WTC11 (cell line): ENCODE measurements around the gene SGTA. TPM values are rescaled to one million over a fixed set of nuclear protein-coding genes. Genes with fewer than 3 reads are reported as not detected.

Experiments used
- ATAC-seq: fragments of 200-7000 bp; cut with Tn5 transposase; 2 replicates; pipeline ENCODE4 v1.10.0; 2021; ENCODE audit warnings: mild to moderate bottlenecking, moderate library complexity
- CTCF ChIA-PET: fragments of 300-600 bp; sonication (Branson Sonifier 250); formaldehyde crosslinking; loops from one replicate; lab custom pipeline; 2021; ENCODE audit warnings: antibody characterized with exemption; lab: Charles Lee
- POLR2A ChIA-PET: fragments of 350-600 bp; sonication (Branson Sonifier 250); formaldehyde crosslinking; loops from one replicate; lab custom pipeline; 2021; ENCODE audit warnings: antibody characterized with exemption; lab: Charles Lee
- DNase-seq: peaks from one replicate; pipeline ENCODE4 v3.0.0; 2021; ENCODE audit warnings: low spot score
- H3K27ac Mint-ChIP-seq: 2 replicates; pipeline ENCODE4 v1.8.0; 2021; ENCODE audit warnings: mixed read lengths
- H3K27me3 Mint-ChIP-seq: 2 replicates; pipeline ENCODE4 v1.8.0; 2021; ENCODE audit warnings: low read depth, mild to moderate bottlenecking, moderate library complexity, mixed read lengths
- H3K36me3 Mint-ChIP-seq: 2 replicates; pipeline ENCODE4 v1.8.0; 2021; ENCODE audit warnings: mixed read lengths
- H3K4me1 Mint-ChIP-seq: 2 replicates; pipeline ENCODE4 v1.8.0; 2022; ENCODE audit warnings: mixed read lengths
- H3K4me3 Mint-ChIP-seq: 2 replicates; pipeline ENCODE4 v1.8.0; 2021; ENCODE audit warnings: mild to moderate bottlenecking, moderate library complexity, mixed read lengths
- H3K9me3 Mint-ChIP-seq: 2 replicates; pipeline ENCODE4 v1.8.0; 2021; ENCODE audit warnings: mixed read lengths
- ELF4 ChIP-seq: sonication (generic); formaldehyde crosslinking; IDR thresholded peaks from 2 replicates; pipeline ENCODE4 v1.8.1; 2022; ENCODE audit warnings: low read depth, mild to moderate bottlenecking, moderate library complexity, missing genetic modification reagents
- FOXJ3 ChIP-seq: sonication (generic); formaldehyde crosslinking; IDR thresholded peaks from 2 replicates; pipeline ENCODE4 v1.9.0; 2021; ENCODE audit warnings: missing genetic modification reagents, mild to moderate bottlenecking, borderline replicate concordance
- GTF2I ChIP-seq: fragments of 250-450 bp; sonication (Bioruptor Pico); conservative IDR thresholded peaks from 2 replicates; pipeline ENCODE4 v1.4.0; 2021; ENCODE audit warnings: mild to moderate bottlenecking
- NFYB ChIP-seq: sonication (generic); formaldehyde crosslinking; conservative IDR thresholded peaks from 2 replicates; pipeline ENCODE4 v1.8.0; 2022; ENCODE audit warnings: low read depth, missing genetic modification reagents
- NR2C2 ChIP-seq: sonication (generic); formaldehyde crosslinking; IDR thresholded peaks from 2 replicates; pipeline ENCODE4 v1.8.0; 2022; ENCODE audit warnings: mild to moderate bottlenecking, missing genetic modification reagents
- NR3C1 ChIP-seq: sonication (generic); formaldehyde crosslinking; conservative IDR thresholded peaks from 2 replicates; pipeline ENCODE4 v1.8.1; 2023; ENCODE audit warnings: low read depth, mild to moderate bottlenecking, missing genetic modification reagents
- SMAD3 ChIP-seq: sonication (generic); formaldehyde crosslinking; IDR thresholded peaks from 2 replicates; pipeline ENCODE4 v1.8.0; 2022; ENCODE audit warnings: missing genetic modification reagents, mild to moderate bottlenecking, borderline replicate concordance
- SP1 ChIP-seq: sonication (generic); formaldehyde crosslinking; conservative IDR thresholded peaks from 2 replicates; pipeline ENCODE4 v1.8.1; 2022; ENCODE audit warnings: missing genetic modification reagents
- TCF7 ChIP-seq: sonication (generic); formaldehyde crosslinking; IDR thresholded peaks from 2 replicates; pipeline ENCODE4 v1.8.0; 2022; ENCODE audit warnings: mild to moderate bottlenecking, low read depth, missing genetic modification reagents, moderate library complexity
- TP53 ChIP-seq: sonication (generic); formaldehyde crosslinking; IDR thresholded peaks from 2 replicates; pipeline ENCODE4 v1.8.1; 2023; ENCODE audit warnings: mild to moderate bottlenecking, missing genetic modification reagents
- ZNF121 ChIP-seq: sonication (generic); formaldehyde crosslinking; IDR thresholded peaks from 2 replicates; pipeline ENCODE4 v1.8.0; 2023; ENCODE audit warnings: missing genetic modification reagents
- ZNF671 ChIP-seq: fragments of 250-450 bp; sonication (Bioruptor Pico); IDR thresholded peaks from 2 replicates; pipeline ENCODE4 v1.8.0; 2021; ENCODE audit warnings: mild to moderate bottlenecking
- total RNA-seq: library from RNA; stranded (reverse); gene quantifications from 3 replicates; pipeline ENCODE4 v1.2.3, GENCODE V29; 2021
- TF ChIP-seq, protein P1 (sequence below): sonication (generic); formaldehyde crosslinking; IDR thresholded peaks from 2 replicates; pipeline ENCODE4 v1.8.1; 2023; ENCODE audit warnings: mild to moderate bottlenecking, missing genetic modification reagents, moderate library complexity
- TF ChIP-seq, protein P2 (sequence below): sonication (generic); formaldehyde crosslinking; IDR thresholded peaks from 2 replicates; pipeline ENCODE4 v1.8.1; 2023; ENCODE audit warnings: mild to moderate bottlenecking, missing genetic modification reagents, moderate library complexity
- TF ChIP-seq, protein P3 (sequence below): sonication (generic); formaldehyde crosslinking; IDR thresholded peaks from 2 replicates; pipeline ENCODE4 v1.8.0; 2022; ENCODE audit warnings: missing genetic modification reagents
- TF ChIP-seq, protein P4 (sequence below): fragments of 200-600 bp; IDR thresholded peaks from 2 replicates; pipeline ENCODE4 v1.8.0; 2022; ENCODE audit warnings: antibody characterized with exemption
- TF ChIP-seq, protein P5 (sequence below): sonication (generic); formaldehyde crosslinking; IDR thresholded peaks from 2 replicates; pipeline ENCODE4 v1.8.1; 2022; ENCODE audit warnings: low read depth, missing genetic modification reagents, borderline replicate concordance

Gene SGTA
- total RNA-seq, 1 experiment from 2014 or later = 91.2 TPM

DNA sequence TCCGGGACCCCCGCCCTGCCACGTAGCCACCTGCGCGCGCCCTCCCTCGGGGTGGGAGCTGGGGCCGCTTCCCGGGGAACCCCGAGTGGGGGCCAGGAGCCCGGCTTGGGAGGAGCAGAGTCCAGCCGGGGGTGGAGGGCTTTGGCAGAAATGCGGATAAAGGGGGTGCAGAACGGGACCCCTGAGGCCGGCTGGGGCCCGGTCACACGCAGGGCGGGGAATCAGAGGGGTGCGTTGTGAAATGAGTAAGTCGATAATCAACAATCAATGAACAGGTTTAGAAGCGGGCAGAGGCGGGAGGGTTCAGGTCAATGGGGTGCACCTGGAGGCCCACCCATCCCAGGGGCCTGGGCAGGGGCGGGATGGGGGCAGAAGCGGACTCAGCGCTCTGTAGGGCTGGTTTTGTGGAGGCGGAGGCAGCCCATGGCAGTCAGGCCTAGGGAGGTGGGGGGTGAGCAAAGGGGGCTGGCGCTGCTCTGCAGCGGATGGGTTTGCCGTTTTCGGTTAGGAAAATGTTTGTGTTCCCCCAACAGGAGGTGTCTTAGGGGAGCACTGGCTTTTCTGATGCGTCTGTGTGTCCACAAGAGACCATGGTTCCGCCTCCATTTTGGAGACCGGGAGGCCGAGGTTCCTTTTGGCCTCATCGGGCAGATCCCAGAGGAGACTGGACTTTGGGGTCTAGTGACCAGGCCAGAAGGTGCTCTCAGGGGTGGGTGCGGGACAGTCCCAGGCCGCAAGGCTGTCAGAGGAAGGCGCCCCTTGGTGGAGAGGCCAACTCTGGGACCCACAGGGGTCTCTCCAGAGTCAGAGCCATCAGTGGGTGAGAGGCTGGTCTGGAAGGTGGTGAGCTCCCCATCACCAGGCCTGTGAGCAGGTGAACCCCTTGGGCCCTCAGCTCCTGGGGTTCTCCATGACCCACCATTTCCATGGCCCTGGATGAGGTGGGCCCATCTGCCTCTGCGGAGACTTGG lies 61.2 kb downstream of the SGTA start:
- peaks cover 8% of the 10 kb centered on the region for H3K4me1 Mint-ChIP-seq
- H3K4me3 Mint-ChIP-seq = peak overlapping the region; percentile 72
- H3K9me3 Mint-ChIP-seq = no peaks in the 10 kb centered on the region
- H3K36me3 Mint-ChIP-seq = no peaks in the 10 kb centered on the region
- ATAC-seq = peak; percentile 22; the same call in 1 of the 2 replicates
- no peak for TF ChIP-seq SMAD3 (CRISPR knock-in tag)
- no peak for TF ChIP-seq FOXJ3 (CRISPR knock-in tag)
- TF ChIP-seq, protein P1, sequence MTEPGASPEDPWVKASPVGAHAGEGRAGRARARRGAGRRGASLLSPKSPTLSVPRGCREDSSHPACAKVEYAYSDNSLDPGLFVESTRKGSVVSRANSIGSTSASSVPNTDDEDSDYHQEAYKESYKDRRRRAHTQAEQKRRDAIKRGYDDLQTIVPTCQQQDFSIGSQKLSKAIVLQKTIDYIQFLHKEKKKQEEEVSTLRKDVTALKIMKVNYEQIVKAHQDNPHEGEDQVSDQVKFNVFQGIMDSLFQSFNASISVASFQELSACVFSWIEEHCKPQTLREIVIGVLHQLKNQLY (CRISPR knock-in tag) = no peak
- TF ChIP-seq ZNF671 = no peak
- TF ChIP-seq TP53 (CRISPR knock-in tag) = no peak
- peak; percentile 33; the same call in 1 of the 2 replicates for TF ChIP-seq ZNF121
- TF ChIP-seq, all 79 proteins: peak for 1
- POLR2A ChIA-PET = interaction anchor here (1.0 kb wide), 1 partner anchor 20 kb away, joined by 9 read pairs; no protein-coding TSS in a partner anchor
- no peak for DNase-seq
- H3K27ac Mint-ChIP-seq = no peak overlapping the region
- CTCF ChIA-PET = interaction anchor here (1.9 kb wide), 1 partner anchor 85 kb away, joined by 6 read pairs; no protein-coding TSS in a partner anchor
- H3K27me3 Mint-ChIP-seq = peaks cover 5% of the 10 kb centered on the region; the same call in 1 of the 2 replicates

DNA sequence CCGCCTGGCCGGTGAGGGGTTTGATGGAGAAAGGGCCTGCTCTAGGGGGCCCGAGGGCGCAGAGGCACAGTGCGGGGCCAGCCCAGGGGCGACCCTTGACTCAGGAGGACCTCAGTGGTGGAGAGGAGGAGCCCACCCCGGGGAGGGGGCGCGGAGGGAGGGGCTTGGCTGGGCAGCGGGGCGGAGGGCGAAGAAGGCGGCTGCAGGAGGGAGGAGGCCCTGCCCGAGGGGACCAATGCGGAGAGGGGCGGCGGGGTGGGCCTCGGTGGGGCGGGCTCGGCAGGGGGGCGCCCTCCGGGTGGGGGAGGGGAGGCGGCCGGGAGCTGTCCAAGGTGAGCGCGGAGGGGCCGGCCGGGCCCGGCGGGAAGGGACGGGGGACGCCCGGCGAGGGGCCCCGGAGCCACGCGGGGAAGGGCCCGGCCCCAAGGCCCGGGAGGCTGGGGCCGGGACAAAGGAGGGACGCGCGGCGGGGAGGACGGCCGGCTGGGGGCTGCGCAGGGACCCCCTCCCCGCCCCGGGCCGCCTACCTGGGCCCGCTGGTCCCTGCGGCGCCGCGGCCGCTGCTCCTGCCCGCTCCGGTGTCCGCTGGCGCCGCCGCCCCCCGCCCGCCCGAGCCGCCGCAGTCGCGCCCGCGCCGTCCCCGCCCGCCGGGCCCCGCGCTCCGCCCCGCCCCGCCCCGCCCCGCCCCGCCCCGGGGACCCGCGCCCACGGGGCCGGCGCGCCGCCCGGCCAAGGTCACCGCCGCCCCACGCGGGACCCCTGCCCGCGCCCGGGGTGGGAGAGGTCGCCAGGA lies 62.1 kb downstream of the SGTA start, which contains the start of gene DIRAS1:
TSS of gene DIRAS1 (minus strand) at position 596 of the 793 bp plus-strand sequence. CDS start 3,566 bp downstream, outside the sequence.
- Mint-ChIP-seq H3K36me3 (peaks cover 1% of the 10 kb centered on the region), H3K27ac (no peak within 1 kb of the TSS), H3K4me3 (peak within 1 kb of the TSS; percentile 72), H3K27me3 (peaks cover under 1% of the 10 kb centered on the region; the same call in 1 of the 2 replicates), H3K9me3 (peaks cover under 1% of the 10 kb centered on the region), H3K4me1 (peaks cover 8% of the 10 kb centered on the region)
- TF ChIP-seq, protein P2, sequence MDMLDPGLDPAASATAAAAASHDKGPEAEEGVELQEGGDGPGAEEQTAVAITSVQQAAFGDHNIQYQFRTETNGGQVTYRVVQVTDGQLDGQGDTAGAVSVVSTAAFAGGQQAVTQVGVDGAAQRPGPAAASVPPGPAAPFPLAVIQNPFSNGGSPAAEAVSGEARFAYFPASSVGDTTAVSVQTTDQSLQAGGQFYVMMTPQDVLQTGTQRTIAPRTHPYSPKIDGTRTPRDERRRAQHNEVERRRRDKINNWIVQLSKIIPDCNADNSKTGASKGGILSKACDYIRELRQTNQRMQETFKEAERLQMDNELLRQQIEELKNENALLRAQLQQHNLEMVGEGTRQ (CRISPR knock-in tag) = 0 out of 2 replicates have a peak, but pooled peaks have one; percentile 24
- no peak for TF ChIP-seq TCF7 (CRISPR knock-in tag)
- peak; percentile 58 for DNase-seq
- CTCF ChIA-PET = interaction anchor here (1.0 to 1.9 kb wide), 3 partner anchors 18 to 84 kb away, joined by 3 to 6 read pairs (median 6); no protein-coding TSS in a partner anchor
- ATAC-seq = peak; percentile 50
- POLR2A ChIA-PET = interaction anchor here (1.0 kb wide), 1 partner anchor 19 kb away, joined by 4 read pairs; no protein-coding TSS in a partner anchor

DNA sequence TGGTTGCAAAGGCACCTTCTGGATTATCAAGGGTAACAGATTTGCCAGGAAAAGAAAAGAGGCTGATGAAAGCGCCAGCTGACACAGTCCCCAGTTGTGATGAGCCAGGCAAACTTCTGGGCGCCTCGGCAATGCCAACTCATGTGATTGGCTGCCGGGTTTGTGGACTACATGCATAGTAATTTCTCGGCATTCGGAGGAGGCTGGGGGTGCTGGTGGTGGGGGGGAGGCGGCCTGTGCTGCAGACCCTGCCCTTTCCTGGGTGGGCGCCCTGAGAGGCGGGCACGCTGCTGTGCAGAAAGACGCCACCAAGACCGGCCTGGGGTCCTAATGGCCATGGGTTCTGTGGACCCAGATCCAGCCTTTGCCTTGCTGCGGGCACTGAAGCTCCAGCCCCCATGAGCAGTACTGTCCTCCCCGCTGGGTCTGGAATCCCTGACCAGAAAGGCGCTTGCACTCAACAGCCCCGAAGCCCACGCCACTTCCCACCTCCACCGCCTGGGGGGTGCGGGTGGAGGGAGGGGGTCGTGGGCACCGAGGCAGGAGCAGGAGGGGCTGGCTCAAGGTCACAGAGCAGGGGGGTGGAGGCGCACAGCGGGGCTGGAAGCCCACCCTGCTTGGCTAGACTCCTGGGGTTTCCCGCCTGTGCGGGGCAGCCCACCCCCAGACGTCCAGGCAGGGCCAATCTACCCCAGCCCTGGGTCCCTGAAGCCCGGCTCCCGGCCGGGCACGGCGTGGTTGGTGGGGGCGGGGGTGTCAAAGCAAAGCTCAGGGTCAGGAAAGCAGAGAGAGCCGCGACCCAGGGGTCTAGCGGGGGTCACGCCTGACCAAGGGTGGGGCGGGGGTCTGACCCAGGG lies 62.9 kb downstream of the SGTA start:
- H3K4me3 Mint-ChIP-seq = peak overlapping the region; percentile 58
- ATAC-seq (peak; percentile 49), DNase-seq (peak; percentile 56)
- peaks cover 8% of the 10 kb centered on the region for H3K4me1 Mint-ChIP-seq
- ChIA-PET CTCF (interaction anchor here (0.7 to 1.9 kb wide), 4 partner anchors 19 to 83 kb away, joined by 3 to 6 read pairs (median 4); no protein-coding TSS in a partner anchor), POLR2A (interaction anchor here (0.5 to 1.0 kb wide), 3 partner anchors 18 to 67 kb away, joined by 3 to 4 read pairs (median 3); no protein-coding TSS in a partner anchor)
- H3K27ac Mint-ChIP-seq = no peak overlapping the region
- H3K27me3 Mint-ChIP-seq = no peaks in the 10 kb centered on the region; the same call in 1 of the 2 replicates
- H3K36me3 Mint-ChIP-seq = peaks cover 9% of the 10 kb centered on the region
- peaks cover 9% of the 10 kb centered on the region for H3K9me3 Mint-ChIP-seq
- no peak for TF ChIP-seq NR2C2
- no peak for TF ChIP-seq NR3C1 (CRISPR knock-in tag)
- TF ChIP-seq SP1 (CRISPR knock-in tag) = peak; percentile 33; the same call in 1 of the 2 replicates
- TF ChIP-seq ZNF671 = no peak
- no peak for TF ChIP-seq ELF4
- TF ChIP-seq, protein P3, sequence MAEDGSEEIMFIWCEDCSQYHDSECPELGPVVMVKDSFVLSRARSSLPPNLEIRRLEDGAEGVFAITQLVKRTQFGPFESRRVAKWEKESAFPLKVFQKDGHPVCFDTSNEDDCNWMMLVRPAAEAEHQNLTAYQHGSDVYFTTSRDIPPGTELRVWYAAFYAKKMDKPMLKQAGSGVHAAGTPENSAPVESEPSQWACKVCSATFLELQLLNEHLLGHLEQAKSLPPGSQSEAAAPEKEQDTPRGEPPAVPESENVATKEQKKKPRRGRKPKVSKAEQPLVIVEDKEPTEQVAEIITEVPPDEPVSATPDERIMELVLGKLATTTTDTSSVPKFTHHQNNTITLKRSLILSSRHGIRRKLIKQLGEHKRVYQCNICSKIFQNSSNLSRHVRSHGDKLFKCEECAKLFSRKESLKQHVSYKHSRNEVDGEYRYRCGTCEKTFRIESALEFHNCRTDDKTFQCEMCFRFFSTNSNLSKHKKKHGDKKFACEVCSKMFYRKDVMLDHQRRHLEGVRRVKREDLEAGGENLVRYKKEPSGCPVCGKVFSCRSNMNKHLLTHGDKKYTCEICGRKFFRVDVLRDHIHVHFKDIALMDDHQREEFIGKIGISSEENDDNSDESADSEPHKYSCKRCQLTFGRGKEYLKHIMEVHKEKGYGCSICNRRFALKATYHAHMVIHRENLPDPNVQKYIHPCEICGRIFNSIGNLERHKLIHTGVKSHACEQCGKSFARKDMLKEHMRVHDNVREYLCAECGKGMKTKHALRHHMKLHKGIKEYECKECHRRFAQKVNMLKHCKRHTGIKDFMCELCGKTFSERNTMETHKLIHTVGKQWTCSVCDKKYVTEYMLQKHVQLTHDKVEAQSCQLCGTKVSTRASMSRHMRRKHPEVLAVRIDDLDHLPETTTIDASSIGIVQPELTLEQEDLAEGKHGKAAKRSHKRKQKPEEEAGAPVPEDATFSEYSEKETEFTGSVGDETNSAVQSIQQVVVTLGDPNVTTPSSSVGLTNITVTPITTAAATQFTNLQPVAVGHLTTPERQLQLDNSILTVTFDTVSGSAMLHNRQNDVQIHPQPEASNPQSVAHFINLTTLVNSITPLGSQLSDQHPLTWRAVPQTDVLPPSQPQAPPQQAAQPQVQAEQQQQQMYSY (CRISPR knock-in tag) = no peak
- TF ChIP-seq GTF2I (CRISPR knock-in tag) = no peak
- peak; percentile 45; the same call in 1 of the 2 replicates for TF ChIP-seq NFYB
- TF ChIP-seq, protein P4, sequence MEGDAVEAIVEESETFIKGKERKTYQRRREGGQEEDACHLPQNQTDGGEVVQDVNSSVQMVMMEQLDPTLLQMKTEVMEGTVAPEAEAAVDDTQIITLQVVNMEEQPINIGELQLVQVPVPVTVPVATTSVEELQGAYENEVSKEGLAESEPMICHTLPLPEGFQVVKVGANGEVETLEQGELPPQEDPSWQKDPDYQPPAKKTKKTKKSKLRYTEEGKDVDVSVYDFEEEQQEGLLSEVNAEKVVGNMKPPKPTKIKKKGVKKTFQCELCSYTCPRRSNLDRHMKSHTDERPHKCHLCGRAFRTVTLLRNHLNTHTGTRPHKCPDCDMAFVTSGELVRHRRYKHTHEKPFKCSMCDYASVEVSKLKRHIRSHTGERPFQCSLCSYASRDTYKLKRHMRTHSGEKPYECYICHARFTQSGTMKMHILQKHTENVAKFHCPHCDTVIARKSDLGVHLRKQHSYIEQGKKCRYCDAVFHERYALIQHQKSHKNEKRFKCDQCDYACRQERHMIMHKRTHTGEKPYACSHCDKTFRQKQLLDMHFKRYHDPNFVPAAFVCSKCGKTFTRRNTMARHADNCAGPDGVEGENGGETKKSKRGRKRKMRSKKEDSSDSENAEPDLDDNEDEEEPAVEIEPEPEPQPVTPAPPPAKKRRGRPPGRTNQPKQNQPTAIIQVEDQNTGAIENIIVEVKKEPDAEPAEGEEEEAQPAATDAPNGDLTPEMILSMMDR = no peak
- TF ChIP-seq, protein P5, sequence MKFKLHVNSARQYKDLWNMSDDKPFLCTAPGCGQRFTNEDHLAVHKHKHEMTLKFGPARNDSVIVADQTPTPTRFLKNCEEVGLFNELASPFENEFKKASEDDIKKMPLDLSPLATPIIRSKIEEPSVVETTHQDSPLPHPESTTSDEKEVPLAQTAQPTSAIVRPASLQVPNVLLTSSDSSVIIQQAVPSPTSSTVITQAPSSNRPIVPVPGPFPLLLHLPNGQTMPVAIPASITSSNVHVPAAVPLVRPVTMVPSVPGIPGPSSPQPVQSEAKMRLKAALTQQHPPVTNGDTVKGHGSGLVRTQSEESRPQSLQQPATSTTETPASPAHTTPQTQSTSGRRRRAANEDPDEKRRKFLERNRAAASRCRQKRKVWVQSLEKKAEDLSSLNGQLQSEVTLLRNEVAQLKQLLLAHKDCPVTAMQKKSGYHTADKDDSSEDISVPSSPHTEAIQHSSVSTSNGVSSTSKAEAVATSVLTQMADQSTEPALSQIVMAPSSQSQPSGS = no peak
- TF ChIP-seq ZNF121 = no peak
